Measurements from ENCODE around the gene BSPH1.
"Not testable (repeated sequence)": the region's sequence is repeated elsewhere in the genome, so short reads cannot be mapped to it uniquely, and the experiment has no call there.

The BSPH1 gene

GRCh38 chr19:47920107-47920506 is 71.9 kb downstream of the BSPH1 start:
- not testable (repeated sequence) for H3K27ac ChIP-seq (ENCODE audit: low read depth, low read length); H3K36me3 ChIP-seq (ENCODE audit: control insufficient read depth, insufficient read depth, low read length); H3K4me3 ChIP-seq (ENCODE audit: low read depth, low read length); H3K9me3 ChIP-seq (ENCODE audit: control insufficient read depth, insufficient read depth, low read length); H3K27me3 ChIP-seq (ENCODE audit: control insufficient read depth, insufficient read depth, low read length); H3K4me1 ChIP-seq (ENCODE audit: control insufficient read depth, insufficient read depth, low read length); H3K9ac ChIP-seq (ENCODE audit: low read depth, low read length)
